ENCODE results near the gene MAP2K5.

Gene MAP2K5

DNA sequence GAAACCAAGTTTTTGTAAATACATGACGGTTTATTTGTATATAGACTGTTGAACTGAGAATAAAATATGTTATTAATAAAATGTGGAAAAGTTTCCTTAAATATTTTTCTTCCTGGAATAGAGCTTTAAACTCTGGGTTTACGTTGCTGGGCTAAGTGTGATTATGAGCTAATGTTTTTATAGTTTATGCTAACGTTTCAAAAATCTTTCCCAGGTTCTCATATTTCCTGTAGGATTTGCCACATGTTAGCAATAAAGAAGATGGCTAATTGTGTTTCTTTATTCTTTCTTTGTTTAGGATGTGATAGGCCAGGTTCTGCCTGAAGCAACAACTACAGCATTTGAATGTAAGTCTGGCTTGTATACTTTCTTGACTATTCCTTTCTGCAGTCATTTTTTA is 7.2 kb downstream of the MAP2K5 start:
- no peak overlapping the region for H3K27ac ChIP-seq
- TF ChIP-seq, protein P1, sequence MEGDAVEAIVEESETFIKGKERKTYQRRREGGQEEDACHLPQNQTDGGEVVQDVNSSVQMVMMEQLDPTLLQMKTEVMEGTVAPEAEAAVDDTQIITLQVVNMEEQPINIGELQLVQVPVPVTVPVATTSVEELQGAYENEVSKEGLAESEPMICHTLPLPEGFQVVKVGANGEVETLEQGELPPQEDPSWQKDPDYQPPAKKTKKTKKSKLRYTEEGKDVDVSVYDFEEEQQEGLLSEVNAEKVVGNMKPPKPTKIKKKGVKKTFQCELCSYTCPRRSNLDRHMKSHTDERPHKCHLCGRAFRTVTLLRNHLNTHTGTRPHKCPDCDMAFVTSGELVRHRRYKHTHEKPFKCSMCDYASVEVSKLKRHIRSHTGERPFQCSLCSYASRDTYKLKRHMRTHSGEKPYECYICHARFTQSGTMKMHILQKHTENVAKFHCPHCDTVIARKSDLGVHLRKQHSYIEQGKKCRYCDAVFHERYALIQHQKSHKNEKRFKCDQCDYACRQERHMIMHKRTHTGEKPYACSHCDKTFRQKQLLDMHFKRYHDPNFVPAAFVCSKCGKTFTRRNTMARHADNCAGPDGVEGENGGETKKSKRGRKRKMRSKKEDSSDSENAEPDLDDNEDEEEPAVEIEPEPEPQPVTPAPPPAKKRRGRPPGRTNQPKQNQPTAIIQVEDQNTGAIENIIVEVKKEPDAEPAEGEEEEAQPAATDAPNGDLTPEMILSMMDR (conservative IDR thresholded peaks at IDR 0.05) = no peak
- TF ChIP-seq ZFX (IDR thresholded peaks at IDR 0.05) = no peak

DNA sequence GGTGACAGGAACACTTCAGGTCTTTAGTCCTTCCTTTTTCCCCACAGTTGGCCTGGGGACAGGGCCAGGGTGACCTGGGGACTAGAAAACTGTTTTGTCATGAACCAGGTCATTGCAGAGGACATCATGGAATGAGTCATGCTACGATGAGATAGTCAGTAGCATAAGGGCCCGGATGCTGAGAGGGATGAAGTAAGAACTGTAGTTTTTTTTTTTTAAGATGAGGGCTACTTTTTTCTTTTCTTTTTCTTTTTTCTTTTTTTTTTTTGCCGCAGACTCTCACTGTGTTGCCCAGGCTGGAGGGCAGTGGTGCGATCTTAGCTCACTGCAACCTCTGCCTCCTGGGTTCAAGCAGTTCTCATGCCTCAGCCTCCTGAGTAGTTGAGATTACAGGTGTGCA is 8.0 kb downstream of the MAP2K5 start:
- TF ChIP-seq, protein P1 (conservative IDR thresholded peaks at IDR 0.05) = no peak
- TF ChIP-seq ZFX (IDR thresholded peaks at IDR 0.05) = no peak
- no peak overlapping the region for H3K27ac ChIP-seq

DNA sequence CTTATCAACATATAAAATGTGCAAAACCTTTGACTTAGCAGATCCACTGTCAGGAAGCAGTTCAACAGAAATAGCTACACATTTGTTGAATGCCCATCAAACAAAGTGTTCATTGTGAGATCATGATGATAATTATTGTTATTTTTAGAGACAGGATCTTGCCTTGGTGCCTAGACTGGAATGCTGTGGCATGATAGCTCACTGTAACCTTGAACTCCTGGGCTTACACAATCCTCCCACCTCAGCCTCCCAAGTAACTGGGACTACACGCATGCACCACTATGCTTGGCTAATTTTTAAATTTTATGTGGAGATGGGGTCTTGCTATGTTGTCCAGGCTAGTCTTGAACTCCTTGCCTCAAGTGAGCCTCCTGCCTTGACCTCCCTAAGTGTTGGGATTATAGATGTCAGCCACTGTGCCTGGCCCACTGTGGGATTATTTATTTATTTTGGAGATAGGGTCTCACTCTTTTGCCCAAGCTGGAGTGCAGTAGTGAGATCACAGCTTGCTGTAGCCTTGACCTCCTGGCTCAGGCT is 8.8 kb downstream of the MAP2K5 start:
- TF ChIP-seq ZFX (IDR thresholded peaks at IDR 0.05) = no peak
- TF ChIP-seq, protein P1 (conservative IDR thresholded peaks at IDR 0.05) = no peak
- no peak overlapping the region for H3K27ac ChIP-seq

DNA sequence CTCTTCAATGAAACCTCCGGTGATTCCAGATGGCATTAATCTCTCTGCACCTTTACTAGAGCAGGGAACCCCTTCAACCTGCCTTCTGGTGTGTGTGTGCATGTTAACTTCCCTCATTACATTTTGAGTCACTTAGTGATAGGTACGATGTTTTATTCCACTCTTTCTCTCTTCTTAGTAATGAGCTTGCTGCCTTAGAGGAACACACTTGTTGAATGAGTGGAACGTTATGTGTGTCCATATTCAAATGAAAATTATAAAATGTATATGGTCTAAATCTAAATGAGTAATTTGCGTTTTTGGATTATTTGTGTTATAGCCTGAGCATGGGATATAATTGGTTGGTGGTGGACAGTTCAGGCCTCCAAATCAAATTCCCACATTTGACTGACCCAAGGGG is 12.1 kb downstream of the MAP2K5 start:
- no peak overlapping the region for H3K27ac ChIP-seq
- TF ChIP-seq, protein P1 (conservative IDR thresholded peaks at IDR 0.05) = no peak
- no peak for TF ChIP-seq ZFX (IDR thresholded peaks at IDR 0.05)

DNA sequence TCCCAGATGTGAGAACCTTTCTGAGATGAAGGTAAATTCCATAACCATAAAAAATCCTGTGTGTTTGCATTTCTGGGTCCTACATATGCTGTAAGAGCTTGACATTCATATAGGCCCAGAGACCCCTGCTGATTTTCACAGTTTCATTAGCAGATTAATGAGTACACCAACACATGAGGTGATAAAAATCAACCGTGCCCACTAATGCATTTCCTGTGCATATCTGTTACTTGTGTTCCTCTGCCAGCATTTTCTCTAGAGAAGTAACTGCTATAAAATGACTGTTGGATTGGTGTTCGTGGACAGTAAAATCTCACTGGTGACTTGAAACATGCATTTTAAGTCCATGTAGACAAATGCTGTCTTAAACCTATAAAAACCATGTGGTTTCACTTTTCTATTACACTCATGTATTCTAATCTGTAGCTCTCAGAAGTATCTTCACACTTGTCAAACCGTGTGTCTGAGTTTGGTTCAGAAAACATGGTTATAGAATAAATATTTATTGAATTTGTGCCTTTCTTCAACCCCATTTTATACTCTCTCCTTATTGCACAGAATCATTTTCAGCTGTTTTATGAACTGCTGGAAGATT is 14.6 kb downstream of the MAP2K5 start:
- no peak overlapping the region for H3K27ac ChIP-seq
- no peak for TF ChIP-seq ZFX (IDR thresholded peaks at IDR 0.05)

DNA sequence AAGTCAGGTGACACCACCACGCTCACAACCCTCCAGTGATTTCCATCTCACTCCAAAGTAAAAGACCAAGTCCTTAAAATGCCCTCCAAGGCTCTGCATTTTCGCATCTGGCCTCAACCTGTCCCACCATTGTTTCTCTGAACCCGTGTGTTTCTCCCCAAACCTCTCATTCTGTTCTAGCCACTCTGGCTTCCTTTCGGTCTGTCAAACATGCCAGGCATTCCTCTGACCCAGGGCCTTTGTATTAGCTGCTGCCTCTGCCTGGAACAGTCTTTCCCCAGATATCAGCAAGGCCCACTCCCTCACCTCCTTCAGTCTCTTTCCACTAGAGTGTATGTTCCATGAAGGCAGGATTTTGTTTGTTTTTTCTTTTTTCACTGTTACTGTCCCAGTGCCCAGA is 16.0 kb downstream of the MAP2K5 start:
- no peak overlapping the region for H3K27ac ChIP-seq
- TF ChIP-seq, protein P1 (conservative IDR thresholded peaks at IDR 0.05) = no peak
- TF ChIP-seq ZFX (IDR thresholded peaks at IDR 0.05) = no peak

DNA sequence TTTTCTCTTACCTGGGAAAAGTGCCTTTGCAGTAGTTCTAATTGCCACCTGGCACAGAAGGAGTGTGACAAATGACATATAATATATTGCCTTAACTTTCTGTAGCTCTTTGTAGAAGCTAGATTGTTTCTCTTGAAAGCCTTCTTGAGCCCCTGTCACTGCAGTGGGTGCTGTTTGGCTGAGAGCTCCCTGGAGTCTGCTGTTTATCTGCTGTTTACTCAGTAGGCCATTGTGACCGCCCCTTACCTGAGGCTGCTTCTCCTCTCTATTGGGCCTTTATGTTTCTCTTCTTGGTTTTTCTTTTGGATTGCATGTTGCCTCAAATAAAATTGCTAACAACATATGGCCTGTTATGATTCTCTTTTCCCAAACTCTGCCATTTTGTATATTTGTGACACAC is 16.7 kb downstream of the MAP2K5 start:
- no peak overlapping the region for H3K27ac ChIP-seq
- TF ChIP-seq, protein P1 (conservative IDR thresholded peaks at IDR 0.05) = no peak
- no peak for TF ChIP-seq ZFX (IDR thresholded peaks at IDR 0.05)

DNA sequence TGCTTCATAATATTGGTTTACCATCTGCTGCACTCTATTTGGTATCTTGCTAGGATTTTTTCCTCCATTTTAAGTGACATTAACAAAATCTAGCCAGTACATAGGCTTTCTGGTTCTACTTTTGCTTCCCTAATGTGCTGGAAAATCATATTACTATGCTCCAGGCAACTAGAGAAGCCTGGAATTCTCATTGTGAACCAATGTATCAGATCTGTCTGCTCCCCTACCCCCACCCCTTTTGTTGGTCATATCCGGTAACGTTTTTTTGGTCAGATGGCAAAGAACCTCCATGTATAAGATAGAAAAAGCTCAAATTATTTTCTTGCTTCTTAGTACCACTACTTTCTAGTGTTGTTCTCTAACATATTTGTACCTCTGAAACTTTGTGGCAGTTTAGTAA is 17.1 kb downstream of the MAP2K5 start:
- H3K27ac ChIP-seq = no peak overlapping the region
- TF ChIP-seq ZFX (IDR thresholded peaks at IDR 0.05) = no peak
- TF ChIP-seq, protein P1 (conservative IDR thresholded peaks at IDR 0.05) = no peak
